ENCODE measurements around the gene P2RX2.

GRCh38 chr12:132572106-132572505 is 46.5 kb upstream of the P2RX2 start:
- TF ChIP-seq POLR2AphosphoS5 (IDR thresholded peaks at IDR 0.05) (no peak), CTCF (IDR thresholded peaks at IDR 0.05) (peak in 1 of 6 experiments; percentile 25), POLR2A (IDR thresholded peaks at IDR 0.05) (no peak), EP300 (IDR thresholded peaks at IDR 0.05) (no peak)

All from upper lobe of left lung (tissue), 4 donors.